COLO829 (cell line): ENCODE results near the gene AIF1.
A peak's percentile ranks its signal among the peaks of the same experiment; 100 is the strongest.
"Not testable (repeated sequence)": the region's sequence is repeated elsewhere in the genome, so short reads cannot be mapped to it uniquely, and the experiment has no call there.

Source experiments
- DNase-seq: peaks from one replicate; pipeline ENCODE4 v3.0.0; 2012; ENCODE audit warnings: low spot score

Gene AIF1

GRCh38 chr6:31580807-31581433, 34.1 kb upstream of the AIF1 start:
- peak; percentile 80 for DNase-seq

- no peak for DNase-seq
Measured at GRCh38 chr6:31581434-31582229, 33.4 kb upstream of the AIF1 start.

DNA sequence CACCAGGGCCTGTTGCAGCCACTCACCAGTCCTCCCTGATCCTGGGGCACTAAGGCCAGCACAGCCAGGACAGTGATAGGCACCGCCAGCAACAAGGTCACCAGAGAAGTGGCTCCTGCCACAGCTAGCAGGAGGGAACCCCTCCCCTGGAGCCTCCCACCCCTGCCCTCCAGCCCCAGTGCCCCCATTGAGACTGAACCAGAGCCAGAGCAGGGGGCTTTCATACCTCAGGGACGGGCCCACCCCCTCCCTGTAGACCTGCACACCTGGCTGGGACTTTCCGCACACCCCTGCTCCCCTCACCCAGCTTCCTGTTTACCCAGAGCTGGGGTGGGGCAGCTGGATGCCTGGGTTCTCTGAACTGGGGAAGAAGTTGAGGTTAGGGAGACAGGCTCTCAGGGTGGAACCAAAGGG, 32.8 kb upstream of the AIF1 start, which contains the start of gene LTB:
LTB (minus strand) TSS at position 195 of the 414 bp plus-strand sequence; CDS start at position 188, 7 bp downstream.
- DNase-seq = no peak

- DNase-seq = no peak
Measured at GRCh38 chr6:31585491-31585890, 29.5 kb upstream of the AIF1 start.

- DNase-seq = no peak
Measured at GRCh38 chr6:31586008-31586407, 29.0 kb upstream of the AIF1 start, which contains the start of gene LST1. TSS of gene LST1 (plus strand) at chr6:31586277. CDS start at chr6:31587300, 1,023 bp downstream.

DNA sequence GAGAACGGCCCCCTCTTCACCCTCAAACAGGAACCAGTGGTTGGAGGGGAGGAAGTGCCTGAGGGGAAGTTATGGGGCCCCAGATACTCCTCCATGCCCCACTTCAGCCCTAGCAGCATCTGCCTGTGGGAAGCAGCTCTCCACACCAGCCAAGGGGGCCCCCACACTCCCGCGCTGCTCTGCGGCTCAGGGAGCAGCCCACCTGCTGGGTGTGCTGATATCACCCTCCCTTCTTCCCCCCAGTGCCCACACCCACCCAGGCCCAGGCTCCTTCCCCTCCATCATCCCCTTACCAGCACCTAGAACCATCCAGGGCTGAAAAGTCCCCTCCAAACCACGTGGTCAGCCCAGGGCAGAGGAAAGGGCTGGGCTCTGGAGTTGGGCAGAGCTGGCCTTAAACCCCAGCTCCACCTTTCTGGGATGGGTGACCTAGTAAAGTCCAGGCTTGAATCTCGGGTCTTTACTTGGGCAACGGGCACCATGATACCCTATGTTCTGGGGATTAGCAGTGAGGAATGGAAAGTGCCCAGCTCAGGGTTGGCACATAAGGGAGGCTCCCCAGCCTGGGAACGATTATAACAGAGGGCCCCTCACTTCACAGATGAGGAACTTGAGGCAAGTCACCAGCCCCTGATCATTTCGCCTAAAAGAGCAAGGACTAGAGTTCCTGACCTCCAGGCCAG, 28.3 kb upstream of the AIF1 start:
- no peak for DNase-seq

DNA sequence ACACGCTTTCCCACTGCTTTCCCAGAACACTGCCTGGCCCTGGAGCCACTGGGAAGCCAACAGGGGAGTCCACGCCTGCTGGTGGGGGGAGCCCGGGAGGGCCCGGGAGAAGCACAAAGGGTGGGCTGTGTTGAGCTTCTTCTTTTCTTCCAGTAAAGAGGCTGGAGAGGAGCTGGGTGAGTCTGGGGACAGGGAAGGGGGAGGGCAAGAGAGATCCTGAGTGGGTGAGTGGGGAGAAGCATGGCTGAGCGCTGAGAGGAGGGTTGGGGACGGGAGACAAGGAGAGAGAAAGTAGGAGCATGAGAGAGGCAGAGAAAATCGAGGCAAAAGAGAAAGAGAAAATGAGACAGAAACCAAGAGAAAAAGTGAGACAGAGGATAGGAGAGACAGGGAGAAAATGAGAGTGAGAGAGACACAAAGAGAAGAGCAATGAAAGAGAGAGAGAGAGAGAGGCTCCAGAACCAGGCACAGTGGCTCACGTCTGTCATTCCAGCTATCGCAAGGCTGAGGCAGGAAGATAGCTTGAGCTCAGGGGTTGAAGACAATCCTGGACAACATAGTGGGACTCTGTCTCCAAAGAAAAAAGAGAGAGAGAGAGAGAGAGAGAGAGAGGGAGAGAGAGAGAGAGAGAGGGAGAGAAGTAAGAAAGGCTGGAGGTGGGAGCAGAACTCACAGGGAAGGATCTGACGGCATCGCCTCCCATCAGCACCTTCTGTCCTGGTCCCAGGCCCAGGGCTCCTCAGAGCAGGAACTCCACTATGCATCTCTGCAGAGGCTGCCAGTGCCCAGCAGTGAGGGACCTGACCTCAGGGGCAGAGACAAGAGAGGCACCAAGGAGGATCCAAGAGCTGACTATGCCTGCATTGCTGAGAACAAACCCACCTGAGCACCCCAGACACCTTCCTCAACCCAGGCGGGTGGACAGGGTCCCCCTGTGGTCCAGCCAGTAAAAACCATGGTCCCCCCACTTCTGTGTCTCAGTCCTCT, 26.9 kb upstream of the AIF1 start:
- DNase-seq = no peak

- no peak for DNase-seq
Measured at GRCh38 chr6:31588871-31589650, 26.0 kb upstream of the AIF1 start.

- DNase-seq = not testable (repeated sequence)
Measured at GRCh38 chr6:31590691-31591090, 24.3 kb upstream of the AIF1 start.

GRCh38 chr6:31592396-31592771, 22.6 kb upstream of the AIF1 start:
- no peak for DNase-seq

- peak; percentile 54 for DNase-seq
Measured at GRCh38 chr6:31597006-31597405, 18.0 kb upstream of the AIF1 start.

DNA sequence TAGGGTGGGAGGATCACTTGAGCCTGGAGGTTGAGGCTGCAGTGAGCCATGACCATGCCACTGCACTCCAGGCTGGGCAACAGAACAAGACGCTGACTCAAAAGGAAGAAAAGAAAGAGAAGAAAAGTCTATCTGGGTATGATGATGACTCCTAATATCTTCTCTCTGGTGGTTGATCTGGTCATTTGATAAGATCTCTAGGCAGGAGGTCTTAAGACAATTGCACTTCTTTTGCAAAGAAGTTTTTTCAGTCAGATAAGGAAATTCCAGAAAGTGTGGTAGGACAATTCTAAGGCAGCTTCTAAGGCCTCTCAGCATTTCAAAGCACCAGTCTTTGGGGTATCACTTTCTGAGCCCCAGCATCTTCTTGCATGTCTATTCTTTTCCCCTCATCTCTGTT, 7.7 kb upstream of the AIF1 start:
- no peak for DNase-seq

DNA sequence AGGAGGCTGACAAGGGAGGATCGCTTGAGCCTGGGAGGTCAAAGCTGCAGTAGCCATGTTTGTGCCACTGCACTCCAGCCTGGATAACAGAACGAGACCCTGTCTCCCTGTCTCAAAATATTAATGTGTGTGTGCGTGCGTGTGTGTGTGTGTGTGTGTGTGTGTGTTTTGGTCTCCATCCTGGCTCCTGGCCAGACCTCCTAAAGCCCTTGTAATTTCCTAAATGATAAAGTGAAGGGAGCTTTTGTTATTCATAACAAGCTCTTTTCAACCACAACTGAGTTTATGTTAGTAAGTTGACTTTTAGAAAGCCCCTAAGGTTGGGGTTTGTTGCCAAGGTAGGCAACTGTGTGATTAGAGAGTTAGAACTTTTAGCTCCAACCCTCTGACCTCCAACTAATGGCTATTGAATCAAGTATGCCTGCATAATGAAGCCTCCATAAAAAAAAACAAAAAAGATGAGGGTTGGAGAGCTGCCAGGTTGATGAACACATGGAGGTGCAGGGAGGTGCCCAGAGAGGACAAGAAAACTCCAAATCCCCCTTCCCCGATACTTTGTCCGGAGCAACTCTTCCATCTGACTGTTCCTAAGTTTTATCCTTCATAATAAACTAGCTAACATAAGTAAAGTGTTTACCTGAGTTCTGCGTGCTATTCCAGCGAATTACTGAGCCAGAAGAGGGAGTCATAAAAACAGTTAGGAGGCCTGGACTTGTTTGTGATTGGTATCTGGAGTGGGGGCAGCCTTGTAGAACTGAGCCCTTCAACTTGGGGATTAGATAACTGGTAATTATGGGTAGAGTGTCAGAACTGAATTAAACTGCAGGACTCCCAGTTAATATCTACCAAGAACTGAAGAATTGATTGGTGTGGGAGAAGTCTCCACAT, 5.3 kb upstream of the AIF1 start:
- no peak for DNase-seq

- DNase-seq = no peak
Measured at GRCh38 chr6:31610968-31611367, 4.1 kb upstream of the AIF1 start.

DNA sequence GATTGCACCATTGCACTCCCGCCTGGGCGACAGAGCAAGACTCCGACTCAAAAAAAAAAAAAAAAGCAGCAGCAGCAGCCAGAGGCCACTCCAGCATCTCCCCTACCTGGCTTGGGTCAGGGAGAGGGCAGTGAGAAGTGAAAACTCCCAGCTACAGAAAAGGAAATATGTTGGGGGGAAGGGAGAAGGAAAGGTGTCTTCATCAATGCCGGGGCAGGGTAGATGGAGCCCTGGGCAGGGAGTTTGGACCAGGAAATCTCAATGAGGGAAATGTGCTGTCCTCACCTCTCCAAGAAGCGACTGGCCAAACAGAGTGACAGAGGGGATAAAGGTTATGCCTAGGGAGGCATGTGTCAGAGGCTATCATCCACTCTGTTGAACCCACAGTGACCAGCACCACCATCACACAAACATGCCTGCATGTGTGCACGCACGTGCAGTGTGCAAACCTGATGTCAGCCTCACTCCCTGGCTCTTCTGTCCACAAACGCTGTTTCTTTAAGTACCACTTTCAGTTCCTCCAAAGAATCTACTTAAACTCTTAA, 887 bp upstream of the AIF1 start:
- DNase-seq = no peak

GRCh38 chr6:31615748-31616147, 714 bp downstream of the AIF1 start:
- no peak for DNase-seq

DNA sequence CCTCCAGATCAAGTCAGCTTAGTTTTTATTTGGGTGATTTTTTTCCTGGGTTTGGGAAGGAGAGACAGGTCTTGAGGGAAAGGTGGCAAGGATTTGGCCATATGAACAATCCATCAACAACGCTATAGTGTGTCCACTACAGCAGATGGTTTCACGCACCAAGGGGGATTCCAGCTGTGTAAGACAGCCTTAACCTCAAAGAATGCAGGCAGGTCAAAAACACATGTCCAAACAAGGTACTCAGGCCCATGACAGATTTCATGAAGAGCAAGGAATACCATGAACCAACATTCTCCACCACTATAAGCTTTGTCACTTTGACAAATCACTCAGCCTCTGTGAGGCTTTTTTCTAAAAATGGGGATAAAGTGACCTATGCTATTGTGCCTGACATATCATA, 2.0 kb downstream of the AIF1 start:
- no peak for DNase-seq

GRCh38 chr6:31619805-31620585, 5.0 kb downstream of the AIF1 start:
- peak; percentile 100 for DNase-seq
